HepG2 (cell line): ENCODE data around the gene FAM168A. TPM values are rescaled to one million over a fixed set of nuclear protein-coding genes. Genes with fewer than 3 reads are reported as not detected.

Experiments used
- ATAC-seq: fragments of 200-7000 bp; cut with Tn5 transposase; 3 replicates; pipeline ENCODE4 v1.9.1; 2020; ENCODE audit warnings: mild to moderate bottlenecking, moderate library complexity
- BruUV-seq: library from RNA; stranded (reverse); fragments of 400-500 nt; replicated peaks from 2 replicates; lab custom pipeline; 2021; lab: Mats Ljungman, UMichigan
- CTCF ChIA-PET: fragments of 300-600 bp; formaldehyde crosslinking; extraction: SDS; loops from one replicate; lab custom pipeline; 2021; ENCODE audit warnings: low total read pairs, inconsistent platforms, low intra/inter-chr PET ratio; lab: Yijun Ruan, JAX
- POLR2A ChIA-PET: fragments of 350-600 bp; sonication (Branson Sonifier 250); formaldehyde crosslinking; loops from one replicate; lab custom pipeline; 2020; ENCODE audit warnings: antibody characterized with exemption, inconsistent platforms; lab: Yijun Ruan, JAX
- DNase-seq: peaks from one replicate; pipeline ENCODE4 v3.0.0-alpha.2; 2015; ENCODE audit warnings: low spot score
- FAIRE-seq: peaks from 3 replicates; lab custom pipeline; 2011; peaks lifted over from hg19 to GRCh38; lab: Jason Lieb, UNC
- H2AFZ ChIP-seq: one replicate; pipeline ENCODE4 v1.6.1; 2011; ENCODE audit warnings: low read length, inconsistent platforms
- H3K27ac ChIP-seq: fragments of 300-600 bp; 3 replicates; pipeline ENCODE4 v1.8.0; 2011; ENCODE audit warnings: mixed run types, mild to moderate bottlenecking, mixed read lengths, low read length, inconsistent platforms; ENCODE audit not compliant: insufficient read depth; ENCODE audit errors: extremely low read length
- H3K27me3 ChIP-seq, 2 experiments: fragments of 200-600 bp in 1 of 2; 2 replicates in 1 of 2; 3 replicates in 1 of 2; pipeline versions ENCODE4 v1.6.0 to v1.8.0; 2011; ENCODE audit warnings: low read length in 2 of 2, mild to moderate bottlenecking in 2 of 2, moderate library complexity in 2 of 2, inconsistent platforms in 1 of 2; ENCODE audit not compliant: insufficient read depth in 2 of 2, control insufficient read depth in 1 of 2
- H3K36me3 ChIP-seq, 2 experiments: fragments of 200-600 bp in 1 of 2; replicated peaks in 1 of 2; 2 replicates in 1 of 2; 3 replicates in 1 of 2; pipeline versions ENCODE4 v1.5.1 to v1.8.0; 2011; ENCODE audit warnings: low read length in 2 of 2, inconsistent platforms in 1 of 2; ENCODE audit not compliant: insufficient read depth in 2 of 2, control insufficient read depth in 1 of 2
- H3K4me1 ChIP-seq: 2 replicates; pipeline ENCODE4 v1.5.1; 2012; ENCODE audit warnings: low read length, inconsistent platforms; ENCODE audit not compliant: insufficient read depth
- H3K4me2 ChIP-seq: 2 replicates; pipeline ENCODE4 v1.6.0; 2011; ENCODE audit warnings: low read depth, low read length, inconsistent platforms
- H3K4me3 ChIP-seq, 3 experiments: fragments of 200-600 bp in 1 of 3; sonication (generic), shearing (Covaris generic) in 1 of 3; replicated peaks in 1 of 3; 2 replicates each; pipeline ENCODE4 v1.5.1; 2011 to 2016; ENCODE audit warnings: low read length in 3 of 3, inconsistent platforms in 2 of 3, low read depth in 2 of 3, mild to moderate bottlenecking in 2 of 3, control low read depth in 1 of 3, mixed read lengths in 1 of 3; ENCODE audit not compliant: insufficient read depth in 1 of 3
- H3K79me2 ChIP-seq: one replicate; pipeline ENCODE4 v1.6.1; 2011; ENCODE audit warnings: low read length, inconsistent platforms; ENCODE audit not compliant: insufficient read depth
- H3K9ac ChIP-seq: 2 replicates; pipeline ENCODE4 v1.6.0; 2011; ENCODE audit warnings: mild to moderate bottlenecking, low read depth, low read length, inconsistent platforms; ENCODE audit not compliant: insufficient read depth
- H3K9me3 ChIP-seq: 2 replicates; pipeline ENCODE4 v1.5.1; 2012; ENCODE audit warnings: mild to moderate bottlenecking, low read length
- H4K20me1 ChIP-seq: 2 replicates; pipeline ENCODE4 v1.6.0; 2011; ENCODE audit warnings: inconsistent platforms, mild to moderate bottlenecking, low read length, moderate library complexity; ENCODE audit not compliant: insufficient read depth
- CTCF ChIP-seq: sonication (generic); formaldehyde crosslinking; IDR thresholded peaks from 2 replicates; pipeline ENCODE4 v1.5.0; 2020; ENCODE audit warnings: mild to moderate bottlenecking, missing genetic modification reagents, moderate library complexity
- FOXK1 ChIP-seq: sonication (generic); formaldehyde crosslinking; IDR thresholded peaks from 2 replicates; pipeline ENCODE4 v1.4.0; 2020; ENCODE audit warnings: low read depth, missing genetic modification reagents, borderline replicate concordance
- MEIS1 ChIP-seq: sonication (generic); formaldehyde crosslinking; IDR thresholded peaks from 2 replicates; pipeline ENCODE4 v1.9.0; 2021; ENCODE audit warnings: mild to moderate bottlenecking, missing genetic modification reagents, moderate library complexity, borderline replicate concordance
- STAG1 ChIP-seq: sonication (generic); formaldehyde crosslinking; IDR thresholded peaks from 2 replicates; pipeline ENCODE4 v1.4.0; 2020; ENCODE audit warnings: missing genetic modification reagents
- ZC3H13 ChIP-seq: sonication (generic); formaldehyde crosslinking; IDR thresholded peaks from 2 replicates; pipeline ENCODE4 v1.8.1; 2023; ENCODE audit warnings: mild to moderate bottlenecking, missing genetic modification reagents, moderate library complexity
- ZNF282 ChIP-seq: fragments of 450-650 bp; IDR thresholded peaks from 2 replicates; pipeline ENCODE4 v1.6.1; 2018; ENCODE audit not compliant: partially characterized antibody
- ZNF7 ChIP-seq: IDR thresholded peaks from 2 replicates; pipeline ENCODE4 v1.6.1; 2016; ENCODE audit warnings: missing biosample characterization, missing genetic modification reagents
- ZNF747 ChIP-seq: sonication (generic); formaldehyde crosslinking; IDR thresholded peaks from 2 replicates; pipeline ENCODE4 v1.8.1; 2023; ENCODE audit warnings: missing genetic modification reagents, mild to moderate bottlenecking, borderline replicate concordance
- ZNF768 ChIP-seq: sonication (generic); formaldehyde crosslinking; IDR thresholded peaks from 2 replicates; pipeline ENCODE4 v1.4.0; 2020; ENCODE audit warnings: missing genetic modification reagents
- WGBS: methylation state at CpG from one replicate; pipeline ENCODE4 v1.1.6; 2017; ENCODE audit warnings: low lambda C conversion rate; 5-methylcytosine and 5-hydroxymethylcytosine counted together
- in situ Hi-C: cut with HindIII; loops from 2 replicates; pipeline ENCODE4 v1.10.0; 2017; ENCODE audit warnings: low pct_unique_long_range_greater_than_20kb; ENCODE audit not compliant: extremely low pct_ligation_motif_present
- intact Hi-C: fragments of 100-400 bp; cut with micrococcal nuclease; formaldehyde crosslinking; loops from one replicate; pipeline ENCODE4 v1.10.0; 2022; ENCODE audit not compliant: unreplicated experiment
- polyA plus RNA-seq, 8 experiments: library from polyadenylated mRNA; depleted of rRNA in 3 of 8; stranded (reverse) in 7 of 8; unstranded in 1 of 8; fragments of >200 nt; fragmentation: Illumina TruSeq in 4 of 8; extraction: Trizol in 4 of 8; gene quantifications; 2 replicates each; pipeline versions ENCODE4 v1.2.1 to v1.2.3, GENCODE V29; 2011 to 2016; ENCODE audit warnings: low read depth in 4 of 8, missing spikeins in 1 of 8, mixed read lengths in 1 of 8; ENCODE audit not compliant: insufficient read depth in 1 of 8
- total RNA-seq, 5 experiments: library from RNA; depleted of rRNA; stranded (reverse); fragments of >200 nt; fragmentation: Illumina TruSeq; extraction: Trizol; gene quantifications; 2 replicates each; pipeline ENCODE4 v1.2.3, GENCODE V29; 2016; ENCODE audit warnings: low read depth in 1 of 5

FAM168A gene
- total and polyA plus RNA-seq, 2 of the 13 experiments (the other 11 are each of a cell fraction or from before 2014, with no cell fraction given): 13.9 to 15.8 TPM

GRCh38 chr11:73402834-73403185 is 195.1 kb downstream of the FAM168A start:
- Histone ChIP-seq H3K4me2 (no peak overlapping the region), H3K27me3 (no peaks in the 10 kb centered on the region), H2AFZ (no peak overlapping the region), H3K36me3 (peaks cover 3 to 10% of the 10 kb centered on the region in 2 experiments; a peak in 4 of 5 replicates), H3K9ac (no peak overlapping the region), H4K20me1 (no peaks in the 10 kb centered on the region), H3K79me2 (no peaks in the 10 kb centered on the region), H3K27ac (no peak overlapping the region), H3K4me1 (peaks cover 8% of the 10 kb centered on the region), H3K4me3 (no peak overlapping the region), H3K9me3 (no peaks in the 10 kb centered on the region)
- in situ Hi-C loops (loop anchor here (5.0 to 10.0 kb wide), 2 partner anchors 222 to 259 kb away; no protein-coding TSS in a partner anchor), intact Hi-C loops (loop anchor here (2.0 to 10.0 kb wide), 3 partner anchors 222 to 529 kb away; no protein-coding TSS in a partner anchor)
- POLR2A ChIA-PET: no interaction called here
- TF ChIP-seq FOXK1 (CRISPR knock-in tag) (no peak), ZNF7 (CRISPR knock-in tag) (0 out of 2 replicates have a peak, but pooled peaks have one; percentile 13), MEIS1 (CRISPR knock-in tag) (no peak), ZNF747 (CRISPR knock-in tag) (no peak), STAG1 (CRISPR knock-in tag) (0 out of 2 replicates have a peak, but pooled peaks have one; percentile 13), ZC3H13 (CRISPR knock-in tag) (no peak), ZNF768 (CRISPR knock-in tag) (peak; percentile 52; the same call in 1 of the 2 replicates), CTCF (CRISPR knock-in tag) (0 out of 2 replicates have a peak, but pooled peaks have one; percentile 24), ZNF282 (no peak)
- ATAC-seq (no peak), FAIRE-seq (peak; percentile 21), DNase-seq (no peak)
- no TSS peak for BruUV-seq
- WGBS: 56% methylated on average over 1 of the region's 1 CpG
- CTCF ChIA-PET: interaction anchor here (1.6 kb wide), 1 partner anchor 258 kb away, joined by 6 read pairs; no protein-coding TSS in a partner anchor
